ENCODE results near the gene PVALEF.

GRCh38 chr17:81156866-81157805 is 8.2 kb upstream of the PVALEF start:
- TF ChIP-seq POLR2A (IDR thresholded peaks at IDR 0.05; ENCODE audit: low read depth, low read length) = no peak
- no peak for TF ChIP-seq POLR2AphosphoS5 (IDR thresholded peaks at IDR 0.05; ENCODE audit: low read depth, low read length)
- no peak for TF ChIP-seq TAF1 (IDR thresholded peaks at IDR 0.05; ENCODE audit: low read depth, low read length)
- TF ChIP-seq PAX5 (IDR thresholded peaks at IDR 0.05; ENCODE audit: insufficient read depth, low read length, severe bottlenecking) = no peak
- TF ChIP-seq SPI1 (IDR thresholded peaks at IDR 0.05; ENCODE audit: low read depth, low read length) = no peak

Measured in GM12891 (cell line).